RWPE1 (cell line): ENCODE results near the gene CACNA2D4.

Source experiments
- CTCF ChIA-PET: fragments of 350-600 bp; sonication (Branson Sonifier 250); formaldehyde crosslinking; extraction: SDS; loops from one replicate; lab custom pipeline; 2021; lab: Yijun Ruan, JAX
- POLR2A ChIA-PET: fragments of 400-600 bp; formaldehyde crosslinking; extraction: SDS; loops from one replicate; lab custom pipeline; 2020; ENCODE audit warnings: antibody characterized with exemption; ENCODE audit not compliant: low non-redundant PET; lab: Yijun Ruan, JAX
- DNase-seq: peaks from one replicate; pipeline ENCODE4 v3.0.0; 2012; ENCODE audit warnings: low spot score
- H3K27ac ChIP-seq: fragments of 450-650 bp; 2 replicates; pipeline ENCODE4 v1.5.1; 2017
- CTCF ChIP-seq: fragments of 450-650 bp; conservative IDR thresholded peaks from 2 replicates; pipeline ENCODE4 v1.5.1; 2017; ENCODE audit warnings: low read depth, mild to moderate bottlenecking

Gene CACNA2D4

DNA sequence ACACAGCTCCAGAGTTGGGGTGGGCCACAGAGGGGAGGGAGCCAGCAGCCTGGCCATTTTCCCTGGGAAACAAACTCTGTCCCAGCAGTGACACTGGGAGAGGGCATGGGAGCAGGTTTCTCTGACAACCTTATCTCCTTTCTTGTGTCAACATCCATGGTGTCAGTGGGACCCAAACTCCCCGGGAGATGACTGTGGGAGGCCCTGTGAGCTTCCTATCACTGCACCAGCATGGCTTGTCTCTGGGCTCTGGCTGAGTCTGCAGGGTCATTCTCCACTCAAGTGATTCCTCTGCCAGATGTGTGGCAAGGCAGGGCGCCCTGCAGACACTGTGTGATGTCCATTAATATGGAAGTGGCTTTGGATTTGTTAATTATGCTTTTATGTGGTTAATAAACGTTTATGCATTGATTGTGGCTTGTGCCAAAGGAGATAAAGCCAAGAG, 88.0 kb downstream of the CACNA2D4 start:
- H3K27ac ChIP-seq: no peak overlapping the region
- ChIA-PET CTCF (interaction anchor here (0.6 to 1.2 kb wide), 2 partner anchors 110 to 180 kb away, joined by 3 read pairs; no protein-coding TSS in a partner anchor), POLR2A (no interaction called here)
- DNase-seq: no peak
- no peak for TF ChIP-seq CTCF

GRCh38 chr12:1829306-1829900, 89.0 kb downstream of the CACNA2D4 start:
- ChIA-PET CTCF (no interaction called here), POLR2A (no interaction called here)
- H3K27ac ChIP-seq: no peak overlapping the region
- no peak for DNase-seq
- TF ChIP-seq CTCF: no peak

DNA sequence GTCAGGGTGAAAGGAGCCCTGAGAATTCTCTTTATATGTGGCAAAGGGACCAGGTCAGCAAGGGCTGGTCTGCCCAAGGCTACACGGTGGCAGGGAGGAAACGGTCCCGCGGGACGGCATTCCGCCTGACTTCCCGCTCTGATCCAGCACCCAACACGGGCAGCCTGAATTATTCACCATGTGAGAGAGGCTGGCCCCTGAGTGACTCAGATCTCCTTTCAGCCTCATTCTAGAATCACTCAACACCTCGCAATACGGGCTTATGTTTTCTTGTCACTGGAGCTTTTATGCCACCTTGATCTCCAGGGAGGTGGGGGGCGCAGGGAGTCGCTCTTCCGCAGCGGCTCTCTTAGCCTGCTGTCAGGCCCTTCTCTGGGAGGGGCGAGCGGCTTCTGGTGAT, 89.6 kb downstream of the CACNA2D4 start:
- DNase-seq: no peak
- CTCF ChIA-PET: no interaction called here
- no peak for TF ChIP-seq CTCF
- H3K27ac ChIP-seq: no peak overlapping the region
- POLR2A ChIA-PET: no interaction called here

DNA sequence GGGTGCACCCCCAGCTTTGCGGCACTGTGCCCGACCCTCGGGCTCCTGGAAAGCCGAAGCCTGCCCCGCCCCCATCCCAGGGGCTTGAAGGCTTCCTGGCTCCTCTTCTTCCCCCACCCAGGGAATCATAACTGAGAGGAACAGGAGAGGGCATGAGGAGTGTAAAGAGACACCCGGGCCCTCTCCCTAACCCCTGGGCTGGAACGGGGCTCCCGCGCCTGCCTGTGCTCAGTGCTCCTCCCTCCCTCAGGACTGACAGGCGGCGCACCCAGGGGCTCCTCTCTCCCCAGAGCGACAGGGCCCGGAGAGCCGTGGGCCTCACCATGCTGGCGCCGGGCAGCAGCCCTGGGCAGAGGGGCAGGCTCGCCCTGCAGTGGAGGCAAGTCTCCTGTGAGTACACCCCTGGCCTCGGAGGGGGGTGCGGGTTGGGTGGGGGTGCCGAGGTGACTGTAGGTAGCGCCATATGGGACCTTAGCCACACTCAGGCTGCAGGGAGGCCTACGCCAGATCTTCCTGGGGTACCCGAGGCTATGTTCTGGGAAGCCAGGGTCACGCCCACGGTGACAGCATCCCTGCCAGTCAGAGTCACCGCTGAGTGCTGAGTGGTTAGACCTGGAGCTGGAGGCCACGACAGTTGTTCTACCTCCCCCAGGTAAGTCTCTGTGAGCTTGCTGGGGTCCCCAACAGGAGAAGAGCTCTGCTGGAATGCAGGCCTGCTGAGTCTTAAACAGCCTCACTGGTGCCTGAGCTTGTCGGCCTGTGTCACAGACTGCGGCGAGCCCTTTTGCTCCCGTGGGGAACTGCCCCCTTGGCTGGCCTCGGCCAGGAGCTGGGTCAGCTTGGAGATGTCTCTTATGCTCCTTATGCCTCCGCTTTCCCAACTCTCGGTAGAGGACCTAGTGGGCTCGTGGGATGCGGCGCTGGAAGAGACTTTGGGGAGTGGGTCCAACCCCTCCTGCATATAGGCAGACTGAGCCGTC, 90.3 kb downstream of the CACNA2D4 start:
- POLR2A ChIA-PET: no interaction called here
- TF ChIP-seq CTCF: no peak
- CTCF ChIA-PET: no interaction called here
- H3K27ac ChIP-seq: no peak overlapping the region
- no peak for DNase-seq

DNA sequence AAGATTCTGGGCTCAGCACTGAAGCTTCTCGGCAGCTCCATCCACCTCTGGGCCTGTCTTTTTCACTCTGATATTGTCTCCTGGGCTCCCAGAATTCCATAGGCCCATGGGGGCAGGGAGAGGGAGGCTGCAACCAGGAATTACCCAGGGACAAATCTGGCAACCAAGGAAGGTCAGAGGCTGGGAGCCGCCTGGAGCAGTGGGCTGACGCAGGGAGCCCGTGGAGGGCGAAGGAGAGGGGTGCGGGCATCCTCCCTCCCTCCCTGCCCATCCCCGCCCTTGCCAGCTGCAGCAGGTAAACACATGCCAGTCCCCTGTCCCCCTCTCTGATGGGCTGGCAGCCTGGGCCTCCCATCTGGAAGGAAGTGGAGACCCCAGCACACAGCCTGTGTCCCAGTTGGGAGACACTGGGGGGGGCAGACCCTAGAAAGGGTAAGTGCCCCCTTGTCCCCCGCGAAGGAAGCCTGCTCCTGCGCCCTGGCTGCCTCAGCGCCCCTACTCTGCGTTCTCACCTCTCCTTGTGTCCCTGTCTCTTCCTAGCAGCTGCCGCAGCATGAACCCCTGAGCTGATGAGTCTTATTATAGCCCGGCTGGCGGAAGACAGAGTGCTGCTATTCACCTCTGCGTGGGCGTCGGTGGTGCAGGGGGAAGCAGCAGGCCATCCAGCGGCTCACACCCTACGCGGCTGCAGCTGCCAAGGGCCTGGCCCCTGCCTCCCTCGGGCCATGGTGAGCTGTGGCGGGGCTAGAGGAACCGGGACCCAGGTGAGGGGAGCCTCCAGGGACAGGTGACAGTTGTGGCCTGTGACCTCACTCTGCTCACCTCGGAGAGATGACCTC, 91.4 kb downstream of the CACNA2D4 start:
- TF ChIP-seq CTCF: no peak
- no peak overlapping the region for H3K27ac ChIP-seq
- ChIA-PET CTCF (no interaction called here), POLR2A (no interaction called here)
- no peak for DNase-seq

GRCh38 chr12:1826401-1826800, 92.1 kb downstream of the CACNA2D4 start:
- TF ChIP-seq CTCF: no peak
- ChIA-PET POLR2A (no interaction called here), CTCF (no interaction called here)
- H3K27ac ChIP-seq: no peak overlapping the region
- DNase-seq: no peak
